HG03139 (cell line): ENCODE results near the gene FCAMR.

Experiments used
- ATAC-seq: cut with Tn5 transposase; IDR thresholded peaks from one replicate; pipeline ENCODE4 v1.9.1; 2021; ENCODE audit not compliant: unreplicated experiment

The FCAMR gene

DNA sequence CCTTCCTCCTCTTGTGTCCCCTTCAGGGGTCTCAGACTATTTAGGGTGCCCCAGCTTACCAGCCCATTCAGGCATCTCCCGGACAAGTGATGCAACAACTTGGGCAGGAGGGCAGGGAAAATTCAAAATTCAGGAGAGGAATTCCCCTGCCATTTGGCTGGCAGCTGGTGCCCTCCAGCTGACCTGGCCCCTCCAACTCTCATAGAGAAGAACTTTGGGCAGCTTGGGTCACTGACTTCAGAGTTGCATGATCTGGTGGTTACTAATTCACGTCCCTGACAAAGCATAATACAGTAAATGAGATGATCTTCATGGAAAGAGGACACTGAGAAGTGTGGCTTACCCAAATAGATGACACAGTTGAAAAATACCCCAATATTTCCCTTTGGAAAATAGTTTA lies at the start of gene FCAMR:
FCAMR (minus strand) TSS at position 15 of the 400 bp plus-strand sequence. CDS start 335 bp downstream, outside the sequence.
- no peak for ATAC-seq

GRCh38 chr1:207019661-207020060 lies 49.4 kb upstream of the FCAMR start:
- no peak for ATAC-seq

- no peak for ATAC-seq
Measured at GRCh38 chr1:207019161-207019560, 48.9 kb upstream of the FCAMR start.

GRCh38 chr1:207018707-207019106 lies 48.4 kb upstream of the FCAMR start:
- ATAC-seq, result no peak

DNA sequence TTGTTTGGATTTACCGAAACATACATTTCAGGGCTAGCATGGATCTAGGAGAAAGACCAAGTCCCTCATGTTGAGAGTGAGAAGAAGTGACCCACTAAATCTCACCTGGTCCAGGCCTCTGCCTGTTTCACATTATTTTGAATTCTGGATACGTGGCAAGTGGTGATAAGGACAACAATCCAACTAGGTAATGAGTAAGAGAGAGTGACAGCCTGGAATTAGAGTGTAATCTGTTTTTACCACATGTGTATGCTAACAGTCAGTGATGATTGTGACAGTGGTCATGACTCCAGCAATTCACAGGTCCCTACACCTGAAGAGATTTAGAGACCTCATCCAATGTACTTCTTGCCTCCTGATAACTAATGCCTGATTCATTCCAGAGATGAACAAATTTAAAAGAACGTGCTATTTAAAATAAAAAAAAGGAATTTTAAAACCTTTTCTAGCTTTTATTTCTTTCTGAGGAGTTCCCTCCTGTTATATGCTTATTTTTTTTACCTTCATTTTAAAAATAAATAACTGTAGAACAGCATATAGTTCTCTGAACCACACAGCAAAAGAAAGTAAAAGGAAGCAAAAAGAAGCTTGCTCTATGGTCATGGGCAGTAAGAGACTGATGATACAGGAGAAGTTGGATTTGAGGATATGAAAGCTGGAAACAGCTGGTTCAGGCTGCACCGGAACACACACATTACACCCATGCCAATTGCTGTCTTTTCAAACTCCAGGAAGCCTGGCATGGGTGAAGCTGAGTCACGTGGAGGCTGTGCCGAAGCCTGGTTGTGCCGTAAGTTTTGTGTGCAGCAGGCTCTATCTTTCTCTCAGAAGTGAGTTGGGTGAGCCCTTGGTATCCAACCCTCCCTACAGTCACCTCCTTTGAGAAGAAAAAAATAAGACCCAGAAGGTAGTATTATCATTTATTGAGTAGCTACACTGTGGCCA lies 47.6 kb upstream of the FCAMR start:
- no peak for ATAC-seq

DNA sequence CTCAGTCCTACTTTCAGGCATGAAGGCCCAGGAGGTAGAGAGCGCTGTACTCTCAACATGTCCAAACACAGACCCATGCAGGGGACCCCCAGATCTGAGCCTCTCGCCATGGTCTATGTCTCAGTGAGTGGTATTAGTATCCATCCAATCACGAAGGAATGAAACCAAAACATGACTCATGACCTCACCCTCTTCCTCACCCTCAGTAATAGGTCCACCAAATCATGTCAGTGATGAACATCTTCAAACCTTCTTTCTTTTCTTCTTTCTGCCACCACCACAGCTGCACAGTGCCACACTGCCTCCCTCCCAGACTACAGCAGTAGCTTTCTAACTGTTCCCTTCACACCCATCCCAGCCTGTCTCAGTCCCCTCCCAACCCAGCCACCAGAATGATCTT lies 45.5 kb upstream of the FCAMR start:
- no peak for ATAC-seq

GRCh38 chr1:207014728-207015127 lies 44.5 kb upstream of the FCAMR start:
- no peak for ATAC-seq

DNA sequence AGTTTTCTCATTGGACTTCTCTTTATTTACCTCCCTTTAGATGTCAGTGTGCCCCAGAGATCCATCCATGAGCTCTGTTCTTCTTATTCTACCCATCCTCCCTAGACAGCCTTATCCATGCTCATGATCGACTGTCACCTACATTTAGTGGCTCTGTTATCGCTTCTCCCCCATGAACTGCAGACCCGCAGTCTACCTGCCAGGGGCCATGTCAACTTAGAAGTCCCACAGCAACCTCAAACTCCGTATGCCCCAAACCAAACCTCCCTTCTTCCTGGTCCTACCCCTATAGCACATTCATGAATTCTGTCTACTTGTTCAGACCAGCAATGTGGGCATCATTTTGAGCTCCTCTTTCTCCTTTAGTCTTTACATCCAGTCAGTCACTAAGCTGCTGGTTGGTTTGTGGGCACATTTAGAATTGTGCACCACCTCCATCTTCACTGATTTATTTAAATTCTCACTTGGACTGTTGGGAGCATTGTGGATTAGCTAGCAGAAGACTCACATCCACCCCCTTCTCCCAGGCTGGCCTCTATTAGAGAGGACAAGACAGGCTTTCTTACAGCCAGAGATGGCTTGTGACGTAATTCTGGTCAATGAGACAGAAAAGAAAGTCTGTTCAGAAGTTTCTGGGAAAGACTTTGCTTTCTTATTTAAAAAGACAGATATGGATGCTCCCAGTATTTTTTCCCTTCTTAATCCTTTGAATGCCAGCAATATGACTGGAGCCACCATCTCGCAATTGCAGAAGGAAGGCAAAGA lies 43.2 kb upstream of the FCAMR start:
- no peak for ATAC-seq

DNA sequence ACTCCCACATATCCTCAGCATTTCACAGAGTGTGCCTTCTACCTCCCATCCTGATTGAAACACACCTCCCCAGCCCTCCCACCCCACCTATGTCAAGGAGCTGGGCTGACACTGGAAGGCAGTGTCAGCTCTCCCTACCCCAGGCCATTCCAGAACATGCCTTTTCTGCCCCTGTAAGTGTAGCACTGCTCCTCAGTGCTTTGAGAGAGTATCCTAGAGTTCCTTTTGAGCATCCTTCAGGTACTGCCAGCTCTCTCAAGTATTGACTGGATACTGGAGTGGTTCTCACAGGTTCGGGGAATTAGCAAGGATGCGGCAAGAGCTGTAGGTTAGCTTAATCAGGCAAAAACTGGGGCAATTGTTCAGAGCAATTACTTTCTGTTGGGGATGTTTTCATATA lies 40.5 kb upstream of the FCAMR start:
- ATAC-seq, result no peak

DNA sequence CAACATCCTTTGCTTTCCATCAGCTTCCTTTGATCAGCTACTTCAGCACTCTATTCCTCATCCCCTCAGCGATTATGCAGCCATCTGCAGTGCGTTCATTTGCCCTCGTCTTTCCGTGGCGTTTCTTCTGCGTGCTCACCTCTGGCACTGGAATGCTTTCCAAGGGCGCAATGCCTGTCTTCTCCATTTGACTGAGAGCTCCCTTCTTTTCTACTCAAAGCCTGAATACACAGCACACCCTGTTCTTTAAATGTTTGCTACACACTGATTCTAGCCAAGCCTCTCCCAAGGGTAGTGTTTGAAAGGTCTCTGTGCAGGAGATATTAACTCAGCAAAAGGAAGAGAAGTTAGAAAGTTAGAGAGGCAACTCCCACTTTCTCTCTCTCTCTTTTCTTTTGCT lies 39.7 kb upstream of the FCAMR start:
- no peak for ATAC-seq

- ATAC-seq, result no peak
Measured at GRCh38 chr1:207009182-207009850, 39.1 kb upstream of the FCAMR start.

DNA sequence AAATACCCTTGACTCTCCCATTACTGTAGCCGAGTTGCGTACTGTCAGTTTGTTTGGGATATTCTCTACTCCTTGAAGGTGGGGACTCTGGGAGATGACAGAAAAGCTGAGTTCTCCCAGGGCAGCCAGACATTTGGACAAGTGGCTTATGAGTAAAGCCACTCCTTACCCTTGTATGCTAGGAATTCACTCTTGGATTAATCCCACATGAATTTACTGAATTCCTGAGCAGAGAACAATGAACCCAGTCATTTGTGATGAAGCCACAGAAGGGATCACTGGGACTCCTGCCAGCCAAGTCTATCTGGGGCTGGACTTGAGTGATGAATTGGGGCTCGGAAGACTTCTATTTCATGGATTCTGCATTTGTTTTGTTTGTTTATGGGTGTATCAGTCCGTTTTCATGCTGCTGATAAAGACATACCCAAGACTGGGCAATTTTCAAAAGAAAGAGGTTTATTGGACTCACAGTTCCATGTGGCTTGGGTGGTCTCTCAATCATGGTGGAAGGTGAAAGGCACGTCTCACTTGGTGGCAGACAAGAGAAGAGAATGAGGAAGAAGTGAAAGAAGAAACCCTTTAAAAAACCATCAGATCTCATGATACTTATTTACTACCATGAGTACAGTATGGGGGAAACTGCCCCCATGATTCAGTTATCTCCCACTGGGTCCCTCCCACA lies 37.2 kb upstream of the FCAMR start:
- no peak for ATAC-seq

GRCh38 chr1:207006914-207007313 lies 36.7 kb upstream of the FCAMR start:
- ATAC-seq, result no peak

DNA sequence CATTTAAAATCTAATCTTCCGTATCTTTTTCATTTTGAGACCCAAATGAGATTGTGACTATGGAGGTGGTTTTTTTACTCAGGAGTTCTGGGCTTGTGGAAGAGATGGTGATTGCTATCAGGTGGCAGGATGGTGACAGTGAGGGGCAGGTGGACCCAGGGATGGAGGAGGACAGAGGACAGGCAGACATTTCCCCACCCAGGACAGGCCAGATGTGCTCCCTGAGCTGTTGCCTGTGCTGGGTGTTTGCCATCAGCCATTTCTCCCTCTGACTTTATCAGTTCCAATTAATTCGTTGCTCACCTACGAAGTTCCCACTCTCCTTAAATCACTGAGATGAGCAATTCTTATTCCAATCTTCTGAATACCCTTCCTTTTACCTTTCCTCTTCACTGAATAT lies 35.8 kb upstream of the FCAMR start:
- no peak for ATAC-seq

DNA sequence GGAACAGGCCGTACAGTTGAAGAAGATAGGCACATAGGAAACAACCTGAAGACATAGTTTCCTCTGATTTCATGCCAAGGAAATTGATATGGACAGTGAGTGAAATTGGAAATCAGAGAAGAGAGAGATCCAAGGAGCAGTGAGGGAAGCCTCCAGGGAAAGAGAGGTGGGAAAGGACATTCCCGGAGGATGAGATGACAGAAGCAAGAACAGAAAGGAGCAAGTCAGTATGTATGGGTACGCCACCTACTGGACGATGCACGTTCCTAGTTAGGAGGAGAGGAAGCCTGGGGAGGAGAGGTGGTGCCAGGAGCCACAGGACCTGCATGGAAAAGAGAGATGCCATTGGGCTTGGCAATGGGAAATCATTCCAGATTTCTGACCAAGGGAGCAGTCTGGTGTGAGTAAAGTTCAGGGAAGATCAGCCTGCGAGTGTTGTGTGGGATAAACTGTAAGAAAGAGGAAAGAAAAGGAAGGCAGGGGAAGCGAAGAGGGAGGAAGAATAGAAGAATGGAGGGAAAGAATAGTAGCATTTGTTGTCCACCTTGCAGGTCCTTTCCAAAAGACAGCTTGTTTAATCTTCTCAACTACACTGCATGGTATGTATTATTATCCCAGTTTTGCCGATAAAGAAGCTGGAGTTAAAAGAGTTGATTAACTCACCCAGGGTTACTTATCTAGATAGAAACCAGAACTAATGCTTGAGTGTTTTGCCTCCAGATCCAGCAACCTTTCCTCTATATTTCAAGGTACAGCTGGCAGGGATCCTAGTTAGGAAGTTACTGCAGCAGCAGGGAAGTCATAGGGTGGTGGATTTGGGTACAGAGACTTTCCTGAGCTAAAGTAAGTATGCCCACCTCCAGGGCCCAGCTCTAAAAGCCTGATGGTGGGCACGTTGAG lies 34.9 kb upstream of the FCAMR start:
- no peak for ATAC-seq

- ATAC-seq, result no peak
Measured at GRCh38 chr1:207003210-207003609, 33.0 kb upstream of the FCAMR start.

GRCh38 chr1:207002724-207003146 lies 32.5 kb upstream of the FCAMR start:
- no peak for ATAC-seq

- ATAC-seq, result no peak
Measured at GRCh38 chr1:207001492-207002245, 31.4 kb upstream of the FCAMR start.

DNA sequence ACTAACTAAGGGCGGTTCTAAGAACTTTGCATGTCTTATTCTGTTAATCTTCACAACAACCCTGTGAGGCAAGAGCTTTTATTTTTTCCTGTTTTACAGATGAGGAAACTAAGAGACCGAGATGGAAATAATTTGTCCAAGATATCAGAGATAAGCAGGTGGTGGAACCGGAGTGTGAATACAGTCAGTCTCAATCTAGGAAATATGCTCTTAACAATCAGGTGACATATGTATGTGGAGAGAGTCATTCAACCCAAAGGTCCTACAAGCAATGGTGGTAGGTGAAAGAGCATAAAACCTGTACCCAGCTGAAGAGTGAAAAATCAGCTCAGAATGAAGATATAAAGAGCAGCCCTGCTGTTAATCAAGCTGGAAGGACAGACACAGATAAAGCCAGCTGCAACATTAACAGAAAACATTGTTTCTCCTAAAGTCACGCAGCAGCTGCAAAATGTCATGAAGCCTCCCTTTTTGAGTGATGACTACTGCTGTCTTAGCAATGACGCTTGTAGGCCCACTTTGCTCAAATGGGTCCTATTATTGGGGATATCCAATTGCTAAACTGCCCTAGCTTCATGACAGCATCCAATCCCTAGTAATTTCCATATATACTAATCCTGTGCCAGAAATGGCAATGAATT lies 30.5 kb upstream of the FCAMR start:
- ATAC-seq, result no peak
